Measurements from ENCODE around the gene CAPN5. TPM values are rescaled to one million over a fixed set of nuclear protein-coding genes. Genes with fewer than 3 reads are reported as not detected.

The CAPN5 gene
- total and polyA plus RNA-seq, 2 of the 8 experiments (the other 6 are each of a cell fraction or from before 2014, with no cell fraction given): 21.5 to 22.4 TPM

- WGBS, 2 experiments (ENCODE audit: extremely low coverage in 1 of 2, insufficient coverage in 1 of 2, insufficient read length in 1 of 2, insufficient replicate concordance in 2 of 2, low coverage in 1 of 2, low lambda C conversion rate in 2 of 2, missing lambda C conversion rate in 1 of 2): 84% methylated on average over 4 of the region's 4 CpGs; no CpG with 5 or more reads in 1 of the 2 experiments
- no peak overlapping the region for H3K4me2 ChIP-seq (ENCODE audit: insufficient read depth in 1 of 2, low read depth in 2 of 2, low read length in 2 of 2)
- H3K56ac ChIP-seq (replicated peaks; ENCODE audit: insufficient read length, low read depth, low read length): no peak overlapping the region
- no peak overlapping the region for H3K14ac ChIP-seq (ENCODE audit: insufficient read length)
- no peak overlapping the region for H2BK120ac ChIP-seq (replicated peaks; ENCODE audit: low read depth, low read length)
- no peak overlapping the region for H2AK5ac ChIP-seq (ENCODE audit: low read depth, low read length)
- no peak overlapping the region for H3K27ac ChIP-seq (ENCODE audit: low read depth, low read length)
- H3K4me1 ChIP-seq (replicated peaks in 1 of 4; ENCODE audit: control insufficient read depth in 3 of 4, insufficient read depth in 4 of 4, low read length in 3 of 4): no peaks in the 10 kb centered on the region
- no peaks in the 10 kb centered on the region for H3K9me3 ChIP-seq (ENCODE audit: insufficient read depth in 2 of 2, low read depth in 1 of 2, low read length in 1 of 2)
- H2BK12ac ChIP-seq (ENCODE audit: low read depth, low read length): no peak overlapping the region
- H3K23me2 ChIP-seq (ENCODE audit: low read depth, low read length): no peaks in the 10 kb centered on the region
- no peak overlapping the region for H2BK15ac ChIP-seq (ENCODE audit: low read length)
- no peak overlapping the region for H4K8ac ChIP-seq (ENCODE audit: extremely low read depth, insufficient read depth, low read length)
- H3K9ac ChIP-seq (replicated peaks in 1 of 4; ENCODE audit: extremely low read depth in 1 of 4, low read depth in 3 of 4, low read length in 3 of 4): no peak overlapping the region
- H3K79me2 ChIP-seq (ENCODE audit: control insufficient read depth in 1 of 2, insufficient read depth in 2 of 2, low read length in 2 of 2): no peaks in the 10 kb centered on the region
- no peak overlapping the region; the same call in 1 of the 2 replicates for H3K18ac ChIP-seq (ENCODE audit: extremely low read depth, low read length)
- H4K5ac ChIP-seq (ENCODE audit: insufficient read length, low read depth, low read length): no peak overlapping the region
- ChIA-PET POLR2A (ENCODE audit: partially characterized antibody) (interaction anchor here (1.7 kb wide), 1 partner anchor 8 kb away, joined by 3 read pairs; no protein-coding TSS in a partner anchor), CTCF (ENCODE audit: partially characterized antibody) (interaction anchor here (0.5 to 1.4 kb wide), 6 partner anchors 9 to 434 kb away, joined by 3 to 5 read pairs (median 4); partner anchors contain the start of gene MYO7A)
- no peak for FAIRE-seq
- no peak for DNase-seq (ENCODE audit: low read depth in 1 of 2, low spot score in 2 of 2)
- no peak overlapping the region for H3K23ac ChIP-seq (ENCODE audit: insufficient read length)
- no peaks in the 10 kb centered on the region for H3K79me1 ChIP-seq (ENCODE audit: low read depth, low read length)
- no peak overlapping the region for H4K91ac ChIP-seq (replicated peaks; ENCODE audit: insufficient read length, low read length)
- no peak overlapping the region for H2AFZ ChIP-seq (ENCODE audit: low read length)
- H3K27me3 ChIP-seq (replicated peaks in 1 of 4; ENCODE audit: control insufficient read depth in 3 of 4, extremely low read depth in 1 of 4, insufficient read depth in 3 of 4, low read length in 3 of 4): no peaks in the 10 kb centered on the region
- H2BK5ac ChIP-seq (ENCODE audit: low read depth, low read length): no peak overlapping the region
- H3K4me3 ChIP-seq (ENCODE audit: extremely low read depth in 1 of 4, insufficient read depth in 2 of 4, low read depth in 3 of 4, low read length in 4 of 4): no peak overlapping the region
- no peak overlapping the region for H3K4ac ChIP-seq (replicated peaks; ENCODE audit: insufficient read length, low read depth, low read length)
- H3K36me3 ChIP-seq (ENCODE audit: control insufficient read depth in 2 of 4, insufficient read depth in 4 of 4, low read length in 3 of 4): no peaks in the 10 kb centered on the region; a peak in 1 of 8 replicates
- no peaks in the 10 kb centered on the region for H4K20me1 ChIP-seq (replicated peaks in 1 of 2; ENCODE audit: control insufficient read depth in 1 of 2, insufficient read depth in 2 of 2, low read length in 2 of 2)
- H2BK20ac ChIP-seq (ENCODE audit: low read length): no peak overlapping the region
- TF ChIP-seq, protein P1, sequence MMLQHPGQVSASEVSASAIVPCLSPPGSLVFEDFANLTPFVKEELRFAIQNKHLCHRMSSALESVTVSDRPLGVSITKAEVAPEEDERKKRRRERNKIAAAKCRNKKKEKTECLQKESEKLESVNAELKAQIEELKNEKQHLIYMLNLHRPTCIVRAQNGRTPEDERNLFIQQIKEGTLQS (IDR thresholded peaks at IDR 0.05; ENCODE audit: insufficient read depth, low read depth, low read length): no peak
- TF ChIP-seq SP4 (IDR thresholded peaks at IDR 0.05; ENCODE audit: low read length): no peak
- TF ChIP-seq TAF7 (optimal IDR thresholded peaks at IDR 0.05; ENCODE audit: borderline replicate concordance, low read depth, low read length): no peak
- TF ChIP-seq, protein P2, sequence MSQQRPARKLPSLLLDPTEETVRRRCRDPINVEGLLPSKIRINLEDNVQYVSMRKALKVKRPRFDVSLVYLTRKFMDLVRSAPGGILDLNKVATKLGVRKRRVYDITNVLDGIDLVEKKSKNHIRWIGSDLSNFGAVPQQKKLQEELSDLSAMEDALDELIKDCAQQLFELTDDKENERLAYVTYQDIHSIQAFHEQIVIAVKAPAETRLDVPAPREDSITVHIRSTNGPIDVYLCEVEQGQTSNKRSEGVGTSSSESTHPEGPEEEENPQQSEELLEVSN (IDR thresholded peaks at IDR 0.05): no peak
- TF ChIP-seq KDM5A (IDR thresholded peaks at IDR 0.05; ENCODE audit: low read length): no peak
- TF ChIP-seq JUN (IDR thresholded peaks at IDR 0.05; ENCODE audit: low read depth, low read length): no peak
- TF ChIP-seq SAP30 (IDR thresholded peaks at IDR 0.05; ENCODE audit: insufficient read depth, insufficient replicate concordance, low read length): no peak
- no peak for TF ChIP-seq NRF1 (IDR thresholded peaks at IDR 0.05; ENCODE audit: low read depth, low read length)
- TF ChIP-seq MAX (IDR thresholded peaks at IDR 0.05): no peak
Observed at GRCh38 chr11:77159219-77159936, 92.6 kb downstream of the CAPN5 start.
